ENCODE measurements around the gene KASH5. TPM values are rescaled to one million over a fixed set of nuclear protein-coding genes. Genes with fewer than 3 reads are reported as not detected.

The KASH5 gene
- total RNA-seq, 1 donor from 2014 or later, result not detected

GRCh38 chr19:49450405-49450804, 62.4 kb downstream of the KASH5 start:
- intact Hi-C loops (cut with DNase I), result no loop called here
- Histone ChIP-seq H3K9me3 (no peaks in the 10 kb centered on the region), H3K27me3 (no peaks in the 10 kb centered on the region), H3K4me1 (peaks cover 50% of the 10 kb centered on the region), H3K27ac (no peak overlapping the region), H3K36me3 (peaks cover 0 to 10% of the 10 kb centered on the region in 2 donors), H3K4me3 (no peak overlapping the region)
- TF ChIP-seq POLR2AphosphoS5 (IDR thresholded peaks at IDR 0.05; ENCODE audit: insufficient read depth in 1 of 2, low read depth in 1 of 2), result no peak
- TF ChIP-seq POLR2A (IDR thresholded peaks at IDR 0.05), result no peak
- TF ChIP-seq CTCF (IDR thresholded peaks at IDR 0.05), result no peak
- DNase-seq (ENCODE audit: extremely low spot score in 2 of 2), result no peak

- H3K9me3 ChIP-seq, result no peaks in the 10 kb centered on the region
- peak within 1 kb of the TSS; percentile 65 to 69 for H3K4me3 ChIP-seq
- peak in 1 of 2 donors; percentile 98 for DNase-seq (ENCODE audit: extremely low spot score in 2 of 2)
- H3K27me3 ChIP-seq, result no peaks in the 10 kb centered on the region
- intact Hi-C loops (cut with DNase I), result no loop called here
- TF ChIP-seq POLR2AphosphoS5 (IDR thresholded peaks at IDR 0.05; ENCODE audit: insufficient read depth in 1 of 2, low read depth in 1 of 2) (peak; percentile 55 to 98), POLR2A (IDR thresholded peaks at IDR 0.05) (no peak)
- peak within 1 kb of the TSS; percentile 95 for H3K27ac ChIP-seq
- peaks cover 52% of the 10 kb centered on the region for H3K4me1 ChIP-seq
- H3K36me3 ChIP-seq, result peaks cover 0 to 10% of the 10 kb centered on the region in 2 donors
Observed at GRCh38 chr19:49451430-49452181, 63.6 kb downstream of the KASH5 start, which contains the start of gene PIH1D1. Gene PIH1D1, minus strand, starts transcription at chr19:49451814. Its CDS starts 240 bp downstream, at chr19:49451574.

- Histone ChIP-seq H3K4me1 (peaks cover 49% of the 10 kb centered on the region), H3K4me3 (peak within 1 kb of the TSS; percentile 65 to 69), H3K27me3 (no peaks in the 10 kb centered on the region), H3K9me3 (no peaks in the 10 kb centered on the region), H3K27ac (peak within 1 kb of the TSS; percentile 95), H3K36me3 (peaks cover 0 to 10% of the 10 kb centered on the region in 2 donors)
- TF ChIP-seq POLR2A (IDR thresholded peaks at IDR 0.05) (peak in 1 of 2 donors; percentile 81), CTCF (IDR thresholded peaks at IDR 0.05) (no peak), POLR2AphosphoS5 (IDR thresholded peaks at IDR 0.05; ENCODE audit: insufficient read depth in 1 of 2, low read depth in 1 of 2) (peak; percentile 90 to 91)
- DNase-seq (ENCODE audit: extremely low spot score in 2 of 2), result peak in 1 of 2 donors; percentile 99
- intact Hi-C loops (cut with DNase I), result no loop called here
Observed at GRCh38 chr19:49453013-49453756, 65.1 kb downstream of the KASH5 start, which contains the start of gene ALDH16A1. Gene ALDH16A1, plus strand, starts transcription at chr19:49453225. Its CDS starts 107 bp downstream, at chr19:49453332.

GRCh38 chr19:49453757-49454240, 65.8 kb downstream of the KASH5 start:
- intact Hi-C loops (cut with DNase I), result no loop called here
- Histone ChIP-seq H3K27ac (peak overlapping the region; percentile 95), H3K27me3 (no peaks in the 10 kb centered on the region), H3K36me3 (peaks cover 0 to 7% of the 10 kb centered on the region in 2 donors), H3K4me3 (peak overlapping the region; percentile 53 to 69), H3K9me3 (no peaks in the 10 kb centered on the region), H3K4me1 (peaks cover 55% of the 10 kb centered on the region)
- DNase-seq (ENCODE audit: extremely low spot score in 2 of 2), result no peak
- TF ChIP-seq CTCF (IDR thresholded peaks at IDR 0.05) (no peak), POLR2AphosphoS5 (IDR thresholded peaks at IDR 0.05; ENCODE audit: insufficient read depth in 1 of 2, low read depth in 1 of 2) (no peak), POLR2A (IDR thresholded peaks at IDR 0.05) (no peak)

- H3K9me3 ChIP-seq, result no peaks in the 10 kb centered on the region
- peaks cover 0 to 6% of the 10 kb centered on the region in 2 donors for H3K36me3 ChIP-seq
- peak overlapping the region; percentile 95 for H3K27ac ChIP-seq
- H3K27me3 ChIP-seq, result no peaks in the 10 kb centered on the region
- DNase-seq (ENCODE audit: extremely low spot score in 2 of 2), result no peak
- no peak overlapping the region for H3K4me3 ChIP-seq
- peak in 1 of 2 donors; percentile 42 for TF ChIP-seq POLR2AphosphoS5 (IDR thresholded peaks at IDR 0.05; ENCODE audit: insufficient read depth in 1 of 2, low read depth in 1 of 2)
- TF ChIP-seq CTCF (IDR thresholded peaks at IDR 0.05), result no peak
- H3K4me1 ChIP-seq, result peaks cover 44% of the 10 kb centered on the region
- intact Hi-C loops (cut with DNase I), result no loop called here
Observed at GRCh38 chr19:49455773-49456172, 67.7 kb downstream of the KASH5 start.
